ENCODE data around the gene SORL1.

DNA sequence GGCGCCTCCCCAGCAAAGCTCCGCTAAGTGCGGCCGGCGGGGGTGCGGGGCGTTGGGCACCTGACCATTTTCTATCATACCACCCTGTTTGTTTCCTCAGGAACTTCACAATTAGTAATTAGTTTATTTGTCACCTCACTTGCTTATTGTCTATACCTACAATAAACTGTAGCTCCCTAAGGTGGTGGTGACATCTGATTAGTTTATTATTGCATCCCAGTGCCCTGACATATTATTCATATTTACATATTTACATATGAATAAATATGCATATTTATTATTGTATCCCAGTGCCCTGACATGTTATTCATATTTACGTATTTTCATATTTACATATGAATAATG lies 24.7 kb upstream of the SORL1 start:
- TF ChIP-seq, protein P1, sequence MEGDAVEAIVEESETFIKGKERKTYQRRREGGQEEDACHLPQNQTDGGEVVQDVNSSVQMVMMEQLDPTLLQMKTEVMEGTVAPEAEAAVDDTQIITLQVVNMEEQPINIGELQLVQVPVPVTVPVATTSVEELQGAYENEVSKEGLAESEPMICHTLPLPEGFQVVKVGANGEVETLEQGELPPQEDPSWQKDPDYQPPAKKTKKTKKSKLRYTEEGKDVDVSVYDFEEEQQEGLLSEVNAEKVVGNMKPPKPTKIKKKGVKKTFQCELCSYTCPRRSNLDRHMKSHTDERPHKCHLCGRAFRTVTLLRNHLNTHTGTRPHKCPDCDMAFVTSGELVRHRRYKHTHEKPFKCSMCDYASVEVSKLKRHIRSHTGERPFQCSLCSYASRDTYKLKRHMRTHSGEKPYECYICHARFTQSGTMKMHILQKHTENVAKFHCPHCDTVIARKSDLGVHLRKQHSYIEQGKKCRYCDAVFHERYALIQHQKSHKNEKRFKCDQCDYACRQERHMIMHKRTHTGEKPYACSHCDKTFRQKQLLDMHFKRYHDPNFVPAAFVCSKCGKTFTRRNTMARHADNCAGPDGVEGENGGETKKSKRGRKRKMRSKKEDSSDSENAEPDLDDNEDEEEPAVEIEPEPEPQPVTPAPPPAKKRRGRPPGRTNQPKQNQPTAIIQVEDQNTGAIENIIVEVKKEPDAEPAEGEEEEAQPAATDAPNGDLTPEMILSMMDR (conservative IDR thresholded peaks at IDR 0.05): no peak
- TF ChIP-seq EZH2 (IDR thresholded peaks at IDR 0.05; ENCODE audit: low read depth): no peak
